HCT116 (cell line): ENCODE results near the gene CDC42EP3.

ENCODE experiments used
- CEBPB ChIP-seq: IDR thresholded peaks from 2 replicates; pipeline ENCODE4 v1.6.1; 2012; ENCODE audit warnings: low read depth
- EZH2 ChIP-seq: fragments of 200-600 bp; sonication (generic); IDR thresholded peaks from 2 replicates; pipeline ENCODE4 v1.6.1; 2017; ENCODE audit warnings: antibody characterized with exemption, mixed run types
- EZH2phosphoT487 ChIP-seq: fragments of 200-600 bp; IDR thresholded peaks from 2 replicates; pipeline ENCODE4 v1.6.1; 2018; ENCODE audit warnings: antibody characterized with exemption, borderline replicate concordance
- JUND ChIP-seq: IDR thresholded peaks from 2 replicates; pipeline ENCODE4 v1.6.1; 2012
- POLR2AphosphoS5 ChIP-seq: IDR thresholded peaks from 2 replicates; pipeline ENCODE4 v1.6.1; 2011; ENCODE audit warnings: mild to moderate bottlenecking, low read depth, low read length, moderate library complexity
- TF ChIP-seq, protein P1 (sequence below), 3 experiments: fragments of 200-600 bp in 1 of 3; sonication (generic) in 1 of 3; IDR thresholded peaks in 2 of 3; conservative IDR thresholded peaks in 1 of 3; 2 replicates each; pipeline ENCODE4 v1.5.1; 2012 to 2017; ENCODE audit warnings: low read depth in 2 of 3, low read length in 2 of 3, antibody characterized with exemption in 1 of 3, borderline replicate concordance in 1 of 3, control low read depth in 1 of 3, mild to moderate bottlenecking in 1 of 3, mixed read lengths in 1 of 3, mixed run types in 1 of 3, moderate library complexity in 1 of 3; ENCODE audit not compliant: insufficient read depth in 1 of 3

DNA sequence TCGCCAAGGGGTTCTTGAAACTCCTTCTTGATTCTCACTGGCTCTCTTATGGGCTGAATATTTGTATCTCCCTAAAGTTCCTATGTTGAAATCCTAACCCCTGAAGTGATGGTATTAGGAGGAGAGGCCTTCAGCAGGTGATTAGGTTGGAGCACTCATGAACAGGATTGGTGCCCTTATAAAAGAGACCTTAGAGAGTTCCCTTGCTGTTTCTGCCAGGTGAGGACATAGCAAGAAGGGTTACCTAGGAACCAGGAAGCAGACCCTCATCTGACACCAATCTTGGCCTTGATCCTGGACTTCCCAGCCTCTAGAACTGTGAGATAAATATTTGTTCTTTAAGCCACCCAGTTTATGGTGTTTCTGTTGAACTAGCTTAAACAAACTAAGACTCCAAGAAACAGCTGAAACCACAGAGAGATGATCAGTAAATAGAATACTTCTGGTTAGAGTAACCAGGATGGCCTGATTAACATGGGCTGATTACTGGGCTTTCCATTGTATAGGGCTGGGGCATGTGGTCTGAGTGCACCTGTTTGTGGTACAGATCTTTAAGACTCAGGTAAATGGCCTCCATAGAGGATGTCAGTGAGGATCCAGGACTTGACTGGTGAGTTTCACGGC lies 7.7 kb upstream of the CDC42EP3 start:
- TF ChIP-seq EZH2 (no peak), JUND (no peak), POLR2AphosphoS5 (no peak), EZH2phosphoT487 (no peak), CEBPB (no peak)
- TF ChIP-seq, protein P1, sequence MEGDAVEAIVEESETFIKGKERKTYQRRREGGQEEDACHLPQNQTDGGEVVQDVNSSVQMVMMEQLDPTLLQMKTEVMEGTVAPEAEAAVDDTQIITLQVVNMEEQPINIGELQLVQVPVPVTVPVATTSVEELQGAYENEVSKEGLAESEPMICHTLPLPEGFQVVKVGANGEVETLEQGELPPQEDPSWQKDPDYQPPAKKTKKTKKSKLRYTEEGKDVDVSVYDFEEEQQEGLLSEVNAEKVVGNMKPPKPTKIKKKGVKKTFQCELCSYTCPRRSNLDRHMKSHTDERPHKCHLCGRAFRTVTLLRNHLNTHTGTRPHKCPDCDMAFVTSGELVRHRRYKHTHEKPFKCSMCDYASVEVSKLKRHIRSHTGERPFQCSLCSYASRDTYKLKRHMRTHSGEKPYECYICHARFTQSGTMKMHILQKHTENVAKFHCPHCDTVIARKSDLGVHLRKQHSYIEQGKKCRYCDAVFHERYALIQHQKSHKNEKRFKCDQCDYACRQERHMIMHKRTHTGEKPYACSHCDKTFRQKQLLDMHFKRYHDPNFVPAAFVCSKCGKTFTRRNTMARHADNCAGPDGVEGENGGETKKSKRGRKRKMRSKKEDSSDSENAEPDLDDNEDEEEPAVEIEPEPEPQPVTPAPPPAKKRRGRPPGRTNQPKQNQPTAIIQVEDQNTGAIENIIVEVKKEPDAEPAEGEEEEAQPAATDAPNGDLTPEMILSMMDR (IDR thresholded peaks at IDR 0.05 in 2 of 3, conservative IDR thresholded peaks at IDR 0.05 in 1 of 3; ENCODE audit: borderline replicate concordance in 1 of 3, insufficient read depth in 1 of 3, low read depth in 2 of 3, low read length in 2 of 3): no peak
